NCI-H524 (cell line): Measurements from ENCODE around the gene CDH20.

Experiments used
- DNase-seq, 2 experiments: peaks; one replicate each; lab custom pipeline; 2025; lab: John Stamatoyannopoulos, UW

Gene CDH20

DNA sequence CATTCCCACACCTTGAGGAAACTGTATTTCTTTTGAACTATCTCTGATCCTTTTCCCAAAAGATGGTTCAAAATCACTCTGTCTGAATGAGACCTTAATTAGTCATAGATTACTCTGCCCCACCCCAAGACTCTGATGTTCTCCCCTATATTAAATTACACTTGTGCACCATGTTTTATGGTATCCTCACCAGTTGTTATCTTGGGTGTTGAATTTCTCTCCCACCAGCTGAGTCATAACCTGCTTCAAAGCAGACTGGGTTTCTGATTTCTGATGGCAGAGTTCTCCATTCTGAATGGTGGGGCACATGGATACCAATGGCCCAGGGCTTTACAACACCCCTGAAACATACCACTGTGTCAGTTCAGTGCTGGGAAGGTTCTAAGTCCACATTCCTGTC, 15.0 kb downstream of the CDH20 start:
- DNase-seq: peak in 1 of 2 experiments; percentile 14

DNA sequence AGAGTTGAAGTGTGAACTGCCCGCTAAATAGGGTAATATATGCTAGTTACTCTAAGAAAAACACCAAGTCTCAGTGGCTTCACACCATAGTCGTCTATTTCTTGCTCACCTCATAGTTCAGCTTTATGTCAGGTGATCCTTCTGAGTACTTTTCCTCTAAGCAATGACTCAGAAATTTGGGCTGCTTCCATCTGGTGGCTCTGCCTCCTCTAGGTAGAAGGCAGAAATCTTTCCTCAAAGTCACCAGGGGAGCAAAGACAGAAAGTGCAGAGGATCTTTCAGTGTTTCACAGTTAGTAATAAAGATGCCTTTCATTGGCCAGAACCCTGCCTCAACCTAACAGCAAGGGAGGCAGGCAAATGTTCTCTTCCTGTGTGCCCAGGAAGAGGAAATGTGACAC, 17.3 kb downstream of the CDH20 start:
- no peak for DNase-seq

DNA sequence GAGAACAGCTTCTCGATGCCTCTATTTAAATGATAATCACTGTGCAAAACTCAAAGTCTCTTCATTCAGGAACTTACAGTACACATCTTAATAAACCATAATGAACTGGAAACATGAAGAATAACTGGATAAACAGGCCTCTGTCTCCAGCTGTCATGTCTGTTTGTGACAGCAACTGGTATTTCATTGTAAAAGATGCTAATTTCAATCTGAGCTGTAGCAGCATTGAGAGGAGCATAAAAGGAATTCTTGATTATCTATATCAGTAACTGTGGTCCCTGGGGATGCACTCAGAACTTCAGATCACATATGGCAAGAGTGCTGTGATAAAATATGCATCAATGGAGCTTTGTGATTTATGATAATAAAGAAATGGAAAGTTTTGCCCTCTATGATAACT, 18.8 kb downstream of the CDH20 start:
- peak in 1 of 2 experiments; percentile 50 for DNase-seq

DNA sequence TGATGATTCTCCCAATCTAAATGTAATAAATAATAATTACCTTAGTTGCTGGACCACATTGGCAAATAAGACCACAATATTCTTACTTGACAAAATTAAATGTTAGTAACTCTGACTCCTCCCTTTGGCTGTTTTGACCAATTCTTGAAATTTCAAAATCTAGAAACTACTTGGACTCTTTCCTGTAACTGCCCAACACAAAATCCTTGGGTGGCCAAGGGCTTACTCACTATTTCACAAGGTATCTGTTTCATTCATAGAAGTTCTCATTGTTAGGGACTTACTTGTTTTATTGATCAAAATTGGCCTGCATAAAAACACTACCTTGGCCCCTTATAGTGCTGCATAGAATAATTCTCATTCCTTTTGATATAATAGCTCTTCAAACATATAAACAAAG, 19.4 kb downstream of the CDH20 start:
- no peak for DNase-seq

DNA sequence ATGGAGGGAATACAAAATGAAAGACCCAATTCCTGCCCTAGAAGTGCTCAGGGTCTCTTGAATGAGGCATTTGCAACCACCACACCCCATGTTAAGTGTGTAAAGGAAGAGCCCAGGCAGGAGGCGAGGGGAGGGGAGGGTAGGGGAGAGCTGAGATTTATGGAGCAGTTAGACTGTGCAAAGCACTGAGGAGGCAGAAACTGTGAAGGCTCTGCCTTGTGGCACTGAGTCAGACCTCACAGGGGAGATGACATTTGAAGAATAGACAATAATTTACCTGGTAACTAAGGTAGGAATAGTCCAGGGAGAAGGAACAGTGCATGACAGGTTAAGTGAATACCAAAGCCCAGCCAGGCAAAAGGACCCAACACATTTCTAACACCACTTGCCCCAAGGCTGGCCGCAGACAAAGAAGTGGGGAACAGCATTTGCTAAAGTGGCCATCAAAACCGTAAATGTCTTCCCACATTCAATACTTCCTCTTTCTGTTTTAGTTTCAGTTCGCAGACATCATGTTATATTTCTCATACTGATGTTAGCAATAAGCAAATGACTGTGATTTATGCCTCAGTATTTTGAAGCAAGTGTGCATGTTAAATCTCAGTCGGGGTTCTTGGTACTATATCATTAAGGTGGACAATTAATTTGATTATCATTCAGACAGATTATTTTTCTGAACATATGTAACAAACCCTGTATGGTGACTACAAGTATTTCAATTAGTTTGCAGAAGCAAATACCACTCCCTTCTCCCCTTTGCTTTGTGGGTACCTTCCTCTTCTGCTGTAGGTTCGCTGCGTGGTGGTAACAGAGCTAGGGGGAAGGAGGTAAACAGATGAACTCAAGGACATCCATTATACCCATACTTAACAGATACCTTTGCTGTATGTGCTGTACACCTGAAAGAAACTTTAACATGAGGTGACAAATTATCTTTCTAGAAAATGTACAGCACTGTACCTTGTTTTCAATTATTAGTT, 27.5 kb downstream of the CDH20 start:
- no peak for DNase-seq

DNA sequence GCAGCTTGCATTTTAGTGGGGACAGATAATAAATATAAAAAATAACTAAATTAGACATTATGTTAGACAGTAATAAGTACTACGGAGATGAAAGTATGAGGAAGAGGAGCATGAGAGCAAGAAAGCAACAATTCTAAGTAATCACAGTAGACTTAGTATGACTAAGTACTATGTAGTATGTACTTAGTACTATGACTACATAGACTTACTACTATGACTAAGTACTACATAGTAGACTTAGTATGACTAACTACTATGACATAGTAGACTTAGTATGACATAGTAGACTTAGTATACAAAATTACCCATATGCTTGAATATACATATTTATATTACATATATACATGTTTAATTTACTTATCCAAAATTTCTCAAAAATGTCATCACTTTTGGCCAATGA, 29.3 kb downstream of the CDH20 start:
- DNase-seq: no peak

DNA sequence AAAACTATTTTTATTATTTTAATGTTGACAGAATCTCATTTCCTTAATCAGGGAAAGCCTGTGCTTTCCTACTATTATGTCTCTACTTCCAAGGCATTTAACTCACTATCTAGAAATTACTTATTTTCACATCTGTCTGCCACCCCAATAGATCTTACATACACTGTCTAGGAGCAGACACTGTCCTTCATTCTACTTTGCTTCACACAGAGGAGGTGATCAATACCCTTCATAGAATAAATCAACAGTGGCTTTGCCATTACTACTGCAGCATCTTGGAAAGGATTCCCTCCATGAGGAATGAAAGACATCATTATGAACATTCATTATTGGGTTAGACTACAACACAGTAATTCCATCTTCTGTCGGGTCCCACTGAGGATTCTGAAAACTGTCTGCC, 31.7 kb downstream of the CDH20 start:
- DNase-seq: no peak

DNA sequence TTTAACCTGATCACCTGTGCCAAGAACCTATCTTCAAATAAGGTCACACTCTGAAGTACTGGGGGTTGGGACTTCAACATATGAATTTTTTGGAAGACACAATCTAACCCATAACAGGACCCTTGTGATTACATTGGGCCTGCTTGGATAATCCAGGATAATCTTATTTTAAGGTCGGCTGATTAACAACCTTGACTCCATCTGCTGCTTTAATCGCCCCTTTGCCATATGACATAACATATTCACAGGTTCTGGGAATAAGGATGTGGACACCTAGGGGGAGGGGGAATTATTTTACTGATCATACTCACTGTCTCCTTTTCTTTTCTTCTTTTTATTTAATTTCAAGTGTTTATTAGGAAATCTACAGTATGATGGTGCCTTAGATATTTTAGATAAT, 34.8 kb downstream of the CDH20 start:
- peak; percentile 75 to 92 for DNase-seq

DNA sequence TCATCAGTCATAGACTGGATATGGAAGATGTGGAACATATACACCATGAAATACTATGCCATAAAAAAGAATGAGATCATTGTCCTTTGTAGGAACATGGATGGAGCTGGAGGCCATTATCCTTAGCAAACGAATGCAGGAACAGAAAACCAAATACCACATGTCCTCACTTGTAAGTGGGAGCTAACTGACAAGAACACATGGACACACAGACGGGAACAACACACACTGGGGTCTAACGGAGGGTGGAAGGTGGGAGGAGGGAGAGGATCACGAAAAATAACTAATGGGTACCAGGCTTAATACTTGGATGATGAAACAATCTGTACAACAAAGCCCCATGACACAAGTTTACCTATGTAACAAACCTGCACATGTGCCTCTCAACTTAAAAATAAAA, 36.4 kb downstream of the CDH20 start:
- peak in 1 of 2 experiments; percentile 16 for DNase-seq

DNA sequence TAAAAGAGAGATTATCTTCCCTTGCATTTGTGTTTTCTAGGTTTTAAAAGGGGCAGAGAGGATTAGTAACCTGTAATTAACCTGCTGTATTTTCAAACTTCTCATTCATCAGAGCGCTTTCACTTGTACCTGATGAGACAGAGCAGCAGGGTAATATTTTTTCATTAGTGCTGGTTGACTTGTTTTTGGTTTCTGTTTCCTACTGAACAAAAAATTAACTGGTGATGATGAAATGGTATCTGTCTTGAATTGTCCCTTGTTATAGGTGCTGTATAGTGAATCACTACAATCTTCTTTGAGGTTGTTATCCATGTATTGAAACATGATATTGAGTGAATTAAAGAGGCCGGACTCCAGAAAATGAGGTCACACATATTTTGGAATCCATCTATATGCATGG, 37.9 kb downstream of the CDH20 start:
- no peak for DNase-seq

DNA sequence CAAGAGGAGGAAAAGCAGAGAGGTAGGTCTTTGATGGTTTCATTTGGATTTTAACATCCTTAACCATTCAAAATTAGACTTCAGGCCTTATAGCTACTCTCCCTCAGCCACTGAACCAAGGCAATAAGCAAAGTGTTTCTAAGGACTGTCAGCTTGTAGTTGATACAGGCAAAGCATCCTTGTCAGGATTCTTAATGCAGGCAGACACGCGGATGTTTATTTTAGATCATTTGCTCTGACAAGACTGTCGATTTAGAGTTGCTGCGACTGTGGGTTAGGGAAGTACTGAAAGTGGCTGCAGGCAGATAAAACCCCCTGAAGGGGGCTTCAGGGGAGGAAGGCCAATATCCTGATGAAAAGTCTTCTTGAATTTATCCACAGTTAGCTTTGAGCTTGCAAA, 46.6 kb downstream of the CDH20 start:
- no peak for DNase-seq

DNA sequence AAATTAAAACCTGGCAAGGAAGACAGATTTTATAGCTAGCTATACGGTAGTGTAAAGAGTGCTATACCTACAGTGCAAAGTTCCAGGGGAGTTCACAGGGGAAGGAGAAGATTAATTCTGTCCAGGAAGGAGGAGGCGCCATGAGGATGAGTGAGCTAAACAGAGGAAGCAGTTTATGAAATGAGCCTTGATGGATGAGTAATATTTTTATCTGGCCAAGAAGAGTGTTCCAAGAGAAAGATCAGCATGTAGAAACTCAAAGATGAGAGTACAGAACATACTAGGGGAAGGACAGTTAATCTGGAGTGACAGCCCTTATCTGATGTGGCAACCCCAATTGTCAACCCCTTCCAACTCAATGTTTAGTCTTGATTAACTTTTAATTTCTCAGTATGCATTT, 54.8 kb downstream of the CDH20 start:
- no peak for DNase-seq

DNA sequence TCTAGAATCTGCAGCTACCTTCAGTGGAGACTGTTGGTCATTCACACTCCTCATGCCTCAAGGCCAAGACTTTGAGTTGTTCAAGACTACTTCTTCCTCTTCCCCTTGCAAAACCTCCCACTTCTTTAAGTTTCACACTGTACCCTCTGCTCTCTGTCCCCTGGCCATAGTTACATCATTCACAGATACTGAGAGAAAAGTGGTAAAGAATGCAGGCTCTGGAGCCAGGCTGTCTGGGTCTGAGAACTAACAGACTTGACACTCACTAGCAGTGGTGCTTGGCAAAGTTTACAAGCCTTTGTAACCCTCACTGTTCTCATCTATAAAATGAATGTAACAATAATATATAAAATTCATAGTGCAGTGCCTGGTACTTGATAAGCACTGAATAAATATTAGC, 61.8 kb downstream of the CDH20 start:
- DNase-seq: no peak

DNA sequence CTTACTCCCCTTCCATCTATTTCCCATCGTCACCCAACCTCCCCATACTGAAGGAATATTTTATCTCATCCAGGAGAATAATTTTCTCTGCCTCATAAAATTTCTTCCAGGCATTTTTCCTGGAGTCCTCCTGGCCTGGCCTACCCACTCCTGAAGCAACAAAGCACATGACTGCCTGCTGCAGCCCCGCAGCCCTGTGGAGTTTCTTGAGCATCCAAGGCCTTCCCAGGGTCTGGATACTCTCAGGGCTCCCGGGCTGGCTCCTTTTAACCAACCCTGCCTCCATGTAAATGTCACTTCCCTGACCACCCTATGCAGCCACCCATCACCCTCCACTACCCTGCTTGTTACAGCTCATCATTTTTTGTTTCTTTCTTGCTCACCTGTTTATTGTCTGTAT, 64.0 kb downstream of the CDH20 start:
- no peak for DNase-seq

DNA sequence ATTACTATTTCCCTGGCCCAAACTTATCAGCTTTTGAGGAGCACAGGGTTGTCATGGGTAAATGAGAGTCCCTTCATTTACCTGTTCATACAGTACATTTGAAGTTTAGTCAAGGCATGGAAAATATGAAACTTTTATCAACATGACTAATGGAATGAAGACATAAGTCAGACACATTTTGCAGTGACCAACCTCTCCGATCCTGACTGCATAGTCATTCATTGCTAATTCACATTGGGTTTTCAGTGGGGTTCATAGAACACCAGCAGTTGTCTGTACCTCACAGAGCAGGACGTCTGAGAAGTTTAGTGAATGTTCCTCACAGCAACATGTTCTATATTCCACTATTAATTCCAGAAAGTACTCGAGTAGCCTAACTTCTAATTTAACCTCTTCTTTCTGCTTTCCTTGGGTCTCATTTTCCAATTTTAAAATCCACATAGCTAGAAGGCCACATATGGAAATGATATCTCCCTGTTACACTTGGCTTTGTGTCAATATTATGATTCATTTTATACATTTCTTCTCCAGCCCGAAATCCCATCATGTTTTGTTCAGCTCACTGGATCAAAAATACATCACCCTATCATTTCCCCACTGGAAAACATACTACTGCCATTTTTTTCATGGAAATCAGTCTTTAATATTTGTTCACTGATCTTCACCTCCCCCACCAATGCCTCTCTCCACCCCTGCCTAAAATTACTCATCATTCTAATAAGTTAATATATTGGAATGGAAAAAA, 65.9 kb downstream of the CDH20 start:
- DNase-seq: no peak

DNA sequence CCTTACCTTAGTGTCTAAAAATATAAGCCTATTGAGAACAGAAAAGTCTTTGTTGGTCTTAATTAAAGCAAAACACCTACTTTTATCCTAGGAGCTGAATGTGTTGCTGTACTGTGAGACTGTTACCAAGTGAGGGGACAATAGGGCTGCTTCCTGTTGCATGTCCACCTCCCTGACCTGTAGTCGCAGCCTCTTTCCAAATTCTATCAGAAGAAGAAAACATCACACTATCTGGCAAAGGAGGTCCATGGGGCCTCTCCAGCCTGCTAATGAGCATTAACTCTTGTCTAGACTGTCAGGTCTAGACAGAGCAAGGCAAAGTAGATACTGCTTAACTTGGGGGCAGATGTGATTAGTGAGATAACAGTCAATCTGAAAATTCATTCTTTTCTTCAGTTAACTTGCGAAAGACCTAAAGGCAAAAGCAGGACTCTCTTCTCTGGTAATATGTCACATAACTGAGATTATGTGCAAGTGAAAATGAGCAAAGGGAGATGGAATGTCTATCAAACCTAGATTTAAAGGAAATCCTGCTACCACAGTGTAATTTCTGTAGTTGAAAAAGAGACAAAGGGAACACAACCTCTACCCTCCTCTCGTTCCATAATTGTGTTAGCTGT, 66.9 kb downstream of the CDH20 start:
- DNase-seq: no peak

DNA sequence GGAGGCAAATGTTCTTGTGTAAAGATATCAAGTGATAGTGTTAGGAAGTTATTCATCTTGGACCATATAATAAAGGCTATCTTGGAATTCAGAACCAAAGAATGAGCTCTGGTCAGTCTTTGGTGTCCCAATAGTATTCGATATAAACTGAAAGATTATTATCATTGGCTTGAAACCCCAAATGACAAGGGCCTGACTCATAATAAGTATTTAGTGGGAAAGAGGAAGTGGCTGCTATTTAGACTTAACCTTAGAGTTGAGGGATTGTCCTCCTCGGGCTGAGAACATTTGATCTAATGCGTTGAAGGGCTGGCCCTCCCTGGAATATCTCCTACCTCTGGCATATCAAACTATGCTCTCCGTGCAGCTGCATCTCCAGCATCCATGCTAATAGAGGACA, 67.5 kb downstream of the CDH20 start:
- no peak for DNase-seq

DNA sequence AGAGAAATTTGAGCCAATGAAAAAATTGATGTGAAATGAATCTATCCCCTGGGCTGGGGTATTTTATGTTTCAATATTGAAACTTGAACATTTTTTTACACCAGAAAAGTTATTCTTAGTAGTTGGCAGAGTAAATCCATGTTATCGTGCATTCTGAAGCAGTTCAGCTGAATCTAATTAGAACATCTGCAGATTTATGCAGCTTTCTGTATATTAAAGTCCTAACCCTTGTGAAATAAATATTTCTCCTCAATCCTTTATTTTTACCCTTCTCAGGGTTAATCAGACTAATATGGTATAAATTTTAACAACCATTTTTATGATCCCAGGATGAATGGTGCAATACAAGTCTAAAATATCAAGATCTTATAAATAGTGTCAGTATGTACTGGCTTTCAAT, 69.5 kb downstream of the CDH20 start:
- DNase-seq: no peak

DNA sequence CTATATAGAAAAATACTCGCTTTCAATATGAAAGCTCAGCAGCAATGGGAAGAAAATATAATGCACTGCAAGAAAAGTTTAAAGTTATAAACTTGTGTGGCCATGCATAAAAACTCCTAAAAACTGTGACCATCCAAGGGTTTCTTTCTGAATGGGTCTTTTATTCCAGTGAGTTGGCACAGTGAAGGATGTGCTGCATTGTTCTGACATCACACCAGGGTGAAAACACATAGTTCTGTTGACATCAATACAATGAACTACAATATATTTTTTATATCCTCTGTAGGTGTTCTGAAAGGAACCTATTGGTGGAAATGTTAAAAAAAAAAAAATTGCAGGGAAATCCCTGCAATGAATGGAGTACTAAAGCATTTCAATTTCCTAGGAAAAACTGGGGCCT, 80.2 kb downstream of the CDH20 start:
- no peak for DNase-seq

DNA sequence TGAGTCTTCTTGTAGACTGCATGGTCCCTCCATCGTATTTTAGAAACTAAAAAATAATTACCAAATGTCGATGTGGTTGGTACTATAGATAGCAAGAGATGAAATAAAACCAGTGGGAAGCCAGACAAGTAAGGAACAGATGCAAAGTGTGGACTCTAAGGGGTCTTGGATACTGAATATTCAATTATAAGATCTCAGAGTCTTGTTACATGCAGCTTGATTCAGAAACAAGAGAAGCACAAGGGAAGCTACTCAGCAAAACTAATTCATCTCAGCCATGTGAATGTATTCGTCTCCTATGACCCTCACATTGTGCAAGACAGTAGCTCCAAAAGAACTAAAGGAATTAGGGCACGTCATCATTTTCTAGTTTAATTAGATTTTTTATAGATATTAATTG, 80.9 kb downstream of the CDH20 start:
- no peak for DNase-seq

DNA sequence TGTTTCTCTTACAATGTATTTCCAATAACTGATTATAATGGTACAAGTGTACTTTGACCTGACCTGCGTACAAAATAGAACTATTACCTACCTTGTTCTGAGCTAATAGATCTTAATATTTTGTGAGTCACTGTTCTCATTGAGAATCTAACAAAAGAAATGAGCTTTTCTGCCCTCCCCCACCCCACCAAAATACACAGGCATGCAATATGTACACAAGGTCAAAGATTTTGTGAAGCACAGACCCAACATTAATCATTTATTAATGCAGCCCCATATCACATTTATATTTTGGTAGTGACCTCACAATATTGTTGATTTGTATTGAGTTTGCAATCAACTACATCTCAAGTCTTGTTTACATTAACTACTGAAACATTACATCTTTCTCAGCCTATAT, 86.5 kb downstream of the CDH20 start:
- no peak for DNase-seq

DNA sequence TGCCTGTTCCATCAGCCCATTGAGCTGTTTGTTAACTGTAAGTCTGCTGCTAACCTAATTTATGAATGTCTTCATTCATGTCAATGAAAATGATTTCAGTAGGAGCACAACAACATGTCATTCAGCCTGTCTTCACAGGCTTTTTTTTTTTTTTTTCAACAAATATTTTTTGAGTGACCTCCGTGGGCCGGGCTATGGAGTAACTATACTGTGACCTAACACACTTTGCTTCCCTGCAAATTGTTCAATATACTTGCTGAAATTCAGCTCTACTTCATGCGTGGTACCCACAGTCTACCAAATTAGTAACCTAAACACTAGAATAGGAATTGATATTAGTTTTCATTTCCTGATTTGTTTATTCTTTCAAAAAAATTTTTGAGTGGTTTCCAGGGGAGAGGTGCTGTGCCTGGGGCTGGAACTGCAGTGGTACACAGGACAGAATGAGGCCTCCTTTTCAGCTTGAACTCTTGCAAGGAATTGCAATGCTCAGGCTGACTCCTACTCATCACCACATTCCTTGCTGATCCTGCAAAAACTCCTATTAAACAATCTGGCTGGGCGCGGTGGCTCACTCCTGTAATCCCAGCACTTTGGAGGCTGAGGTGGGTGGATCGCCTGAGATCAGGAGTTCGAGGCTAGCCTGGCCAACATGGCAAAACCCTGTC, 87.1 kb downstream of the CDH20 start:
- no peak for DNase-seq
